Measurements from ENCODE around the gene TBC1D14.

The TBC1D14 gene

GRCh38 chr4:6938647-6939271 is 29.1 kb downstream of the TBC1D14 start:
- no peaks in the 10 kb centered on the region for H3F3A ChIP-seq (ENCODE audit: low read depth)
- no peaks in the 10 kb centered on the region for H3K9me3 ChIP-seq (ENCODE audit: insufficient read depth, low read depth, low read length)
- H3K4me1 ChIP-seq (ENCODE audit: insufficient read depth, low read length, poor library complexity, severe bottlenecking): peaks cover 22% of the 10 kb centered on the region
- no peaks in the 10 kb centered on the region for H4K20me1 ChIP-seq (ENCODE audit: insufficient read depth, low read length, poor library complexity, severe bottlenecking)
- no peaks in the 10 kb centered on the region; the same call in 1 of the 2 replicates for H3K36me3 ChIP-seq (ENCODE audit: insufficient read depth, low read length)
- no peak overlapping the region for H2AFZ ChIP-seq (ENCODE audit: low read length)
- no peaks in the 10 kb centered on the region for H3K9me2 ChIP-seq (replicated peaks; ENCODE audit: low read depth, low read length)
- peaks cover 6% of the 10 kb centered on the region; the same call in 1 of the 2 replicates for H3K79me2 ChIP-seq (ENCODE audit: insufficient read depth, low read length)
- TF ChIP-seq CTCF (conservative IDR thresholded peaks at IDR 0.05; ENCODE audit: low read length): no peak
- TF ChIP-seq EZH2phosphoT487 (IDR thresholded peaks at IDR 0.05; ENCODE audit: borderline replicate concordance): no peak
- H3K9ac ChIP-seq (ENCODE audit: low read depth, low read length, poor library complexity, severe bottlenecking): no peak overlapping the region
- no peak overlapping the region for H3K4me3 ChIP-seq (ENCODE audit: low read length, poor library complexity, severe bottlenecking)
- H3K27me3 ChIP-seq (ENCODE audit: insufficient read depth, low read length, poor library complexity, severe bottlenecking): no peaks in the 10 kb centered on the region
- no peak overlapping the region for H3K4me2 ChIP-seq (ENCODE audit: low read depth, low read length, poor library complexity, severe bottlenecking)

- H3F3A ChIP-seq (ENCODE audit: low read depth): no peaks in the 10 kb centered on the region
- no peaks in the 10 kb centered on the region for H3K9me3 ChIP-seq (ENCODE audit: insufficient read depth, low read depth, low read length)
- no peaks in the 10 kb centered on the region; the same call in 1 of the 2 replicates for H3K36me3 ChIP-seq (ENCODE audit: insufficient read depth, low read length)
- H2AFZ ChIP-seq (ENCODE audit: low read length): no peak overlapping the region
- no peaks in the 10 kb centered on the region for H3K27me3 ChIP-seq (ENCODE audit: insufficient read depth, low read length, poor library complexity, severe bottlenecking)
- H3K79me2 ChIP-seq (ENCODE audit: insufficient read depth, low read length): peaks cover 10% of the 10 kb centered on the region; the same call in 1 of the 2 replicates
- peaks cover 22% of the 10 kb centered on the region for H3K4me1 ChIP-seq (ENCODE audit: insufficient read depth, low read length, poor library complexity, severe bottlenecking)
- no peaks in the 10 kb centered on the region for H4K20me1 ChIP-seq (ENCODE audit: insufficient read depth, low read length, poor library complexity, severe bottlenecking)
- peak overlapping the region; percentile 15 for H3K4me2 ChIP-seq (ENCODE audit: low read depth, low read length, poor library complexity, severe bottlenecking)
- H3K9me2 ChIP-seq (replicated peaks; ENCODE audit: low read depth, low read length): no peaks in the 10 kb centered on the region
- TF ChIP-seq EZH2phosphoT487 (IDR thresholded peaks at IDR 0.05; ENCODE audit: borderline replicate concordance) (no peak), CTCF (conservative IDR thresholded peaks at IDR 0.05; ENCODE audit: low read length) (no peak)
- H3K4me3 ChIP-seq (ENCODE audit: low read length, poor library complexity, severe bottlenecking): no peak overlapping the region
- no peak overlapping the region for H3K9ac ChIP-seq (ENCODE audit: low read depth, low read length, poor library complexity, severe bottlenecking)
Observed at GRCh38 chr4:6939761-6940743, 30.4 kb downstream of the TBC1D14 start.

GRCh38 chr4:6940744-6941137 is 31.1 kb downstream of the TBC1D14 start:
- peaks cover 22% of the 10 kb centered on the region for H3K4me1 ChIP-seq (ENCODE audit: insufficient read depth, low read length, poor library complexity, severe bottlenecking)
- peaks cover 10% of the 10 kb centered on the region; the same call in 1 of the 2 replicates for H3K79me2 ChIP-seq (ENCODE audit: insufficient read depth, low read length)
- no peaks in the 10 kb centered on the region; the same call in 1 of the 2 replicates for H3K36me3 ChIP-seq (ENCODE audit: insufficient read depth, low read length)
- no peaks in the 10 kb centered on the region for H3K9me3 ChIP-seq (ENCODE audit: insufficient read depth, low read depth, low read length)
- no peak overlapping the region for H2AFZ ChIP-seq (ENCODE audit: low read length)
- no peak overlapping the region for H3K4me3 ChIP-seq (ENCODE audit: low read length, poor library complexity, severe bottlenecking)
- H3K4me2 ChIP-seq (ENCODE audit: low read depth, low read length, poor library complexity, severe bottlenecking): no peak overlapping the region
- no peaks in the 10 kb centered on the region for H3K27me3 ChIP-seq (ENCODE audit: insufficient read depth, low read length, poor library complexity, severe bottlenecking)
- no peaks in the 10 kb centered on the region for H3K9me2 ChIP-seq (replicated peaks; ENCODE audit: low read depth, low read length)
- H4K20me1 ChIP-seq (ENCODE audit: insufficient read depth, low read length, poor library complexity, severe bottlenecking): no peaks in the 10 kb centered on the region
- H3K9ac ChIP-seq (ENCODE audit: low read depth, low read length, poor library complexity, severe bottlenecking): no peak overlapping the region
- no peak for TF ChIP-seq EZH2phosphoT487 (IDR thresholded peaks at IDR 0.05; ENCODE audit: borderline replicate concordance)
- TF ChIP-seq CTCF (conservative IDR thresholded peaks at IDR 0.05; ENCODE audit: low read length): no peak
- no peaks in the 10 kb centered on the region for H3F3A ChIP-seq (ENCODE audit: low read depth)

Measured in Loucy (cell line).